Keratinocyte (primary cell): ENCODE results near the gene PHACTR1. TPM values are rescaled to one million over a fixed set of nuclear protein-coding genes. Genes with fewer than 3 reads are reported as not detected.

Experiments used
- DNase-seq: peaks from one replicate; pipeline ENCODE4 v3.0.0-alpha.2; 2011; ENCODE audit warnings: low read depth, missing footprints, low spot score
- FAIRE-seq: peaks from 2 replicates; lab custom pipeline; 2011; peaks lifted over from hg19 to GRCh38; lab: Jason Lieb, UNC
- H2AFZ ChIP-seq: 2 replicates; pipeline ENCODE4 v1.6.0; 2012; ENCODE audit warnings: low read length, control low read depth, inconsistent platforms; ENCODE audit not compliant: control insufficient read depth
- H3K27ac ChIP-seq: 2 replicates; pipeline ENCODE4 v1.5.1; 2011; ENCODE audit warnings: low read length; ENCODE audit not compliant: control insufficient read depth, insufficient read depth
- H3K27me3 ChIP-seq: 3 replicates; pipeline ENCODE4 v1.6.0; 2011; ENCODE audit warnings: low read length; ENCODE audit not compliant: control insufficient read depth, insufficient read depth; ENCODE audit errors: extremely low read depth
- H3K36me3 ChIP-seq, 2 experiments: 2 replicates in 1 of 2; 3 replicates in 1 of 2; pipeline ENCODE4 v1.5.1; 2011; ENCODE audit warnings: low read length in 2 of 2, mild to moderate bottlenecking in 1 of 2; ENCODE audit not compliant: control insufficient read depth in 2 of 2, insufficient read depth in 2 of 2; ENCODE audit errors: extremely low read depth in 1 of 2
- H3K4me1 ChIP-seq: 3 replicates; pipeline ENCODE4 v1.5.1; 2011; ENCODE audit warnings: low read length; ENCODE audit not compliant: control insufficient read depth, insufficient read depth; ENCODE audit errors: extremely low read depth
- H3K4me2 ChIP-seq: 3 replicates; pipeline ENCODE4 v1.6.0; 2011; ENCODE audit warnings: low read depth, low read length; ENCODE audit not compliant: control insufficient read depth, insufficient read depth; ENCODE audit errors: extremely low read depth
- H3K4me3 ChIP-seq, 3 experiments: fragments of 200-600 bp in 1 of 3; sonication (generic) in 1 of 3; 2 replicates in 2 of 3; 3 replicates in 1 of 3; pipeline ENCODE4 v1.5.1; 2011 to 2016; ENCODE audit warnings: low read length in 3 of 3, mild to moderate bottlenecking in 3 of 3, control low read depth in 2 of 3, inconsistent platforms in 1 of 3, low read depth in 1 of 3, mixed read lengths in 1 of 3, mixed run types in 1 of 3, moderate library complexity in 1 of 3; ENCODE audit not compliant: control insufficient read depth in 2 of 3, insufficient read depth in 2 of 3; ENCODE audit errors: extremely low read depth in 1 of 3
- H3K79me2 ChIP-seq: 2 replicates; pipeline ENCODE4 v1.6.0; 2012; ENCODE audit warnings: low read length; ENCODE audit not compliant: control insufficient read depth, insufficient read depth
- H3K9ac ChIP-seq: 3 replicates; pipeline ENCODE4 v1.6.0; 2011; ENCODE audit warnings: low read length; ENCODE audit not compliant: control insufficient read depth, insufficient read depth; ENCODE audit errors: extremely low read depth
- H3K9me1 ChIP-seq: 3 replicates; pipeline ENCODE4 v1.6.0; 2011; ENCODE audit warnings: low read length; ENCODE audit not compliant: control insufficient read depth, insufficient read depth; ENCODE audit errors: extremely low read depth
- H3K9me3 ChIP-seq: 2 replicates; pipeline ENCODE4 v1.5.1; 2012; ENCODE audit warnings: low read depth, low read length; ENCODE audit not compliant: control insufficient read depth
- H4K20me1 ChIP-seq: 3 replicates; pipeline ENCODE4 v1.6.0; 2011; ENCODE audit warnings: low read length; ENCODE audit not compliant: control insufficient read depth, insufficient read depth; ENCODE audit errors: extremely low read depth
- CTCF ChIP-seq, 3 experiments: IDR thresholded peaks in 1 of 3; conservative IDR thresholded peaks in 1 of 3; optimal IDR thresholded peaks in 1 of 3; 2 replicates in 2 of 3; 3 replicates in 1 of 3; pipeline versions ENCODE3 to v1.5.1; 2011; ENCODE audit warnings: low read length in 3 of 3, mild to moderate bottlenecking in 3 of 3, moderate library complexity in 2 of 3, control low read depth in 1 of 3, inconsistent platforms in 1 of 3; ENCODE audit not compliant: insufficient read depth in 2 of 3; ENCODE audit errors: extremely low read depth in 1 of 3
- EZH2 ChIP-seq: IDR thresholded peaks from one replicate; pipeline ENCODE4 v1.6.1; 2012; ENCODE audit warnings: inconsistent platforms, mild to moderate bottlenecking, low read length, moderate library complexity
- dilution Hi-C: fragments of 300-500 bp; cut with MboI; formaldehyde crosslinking; loops from one replicate; pipeline ENCODE4 v1.7.0; 2020; ENCODE audit warnings: low sequenced_read_pairs; ENCODE audit not compliant: extremely low pct_ligation_motif_present
- polyA plus RNA-seq, 5 experiments: library from polyadenylated mRNA; depleted of rRNA in 3 of 5; stranded (reverse) in 3 of 5; stranded (forward) in 1 of 5; unstranded in 1 of 5; fragments of >200 nt; gene quantifications; 1 replicate in 1 of 5; 2 replicates in 3 of 5; 3 replicates in 1 of 5; pipeline versions ENCODE4 v1.2.1 to v1.2.3, GENCODE V29; 2011 to 2012; ENCODE audit warnings: missing spikeins in 2 of 5, low read depth in 1 of 5, low replicate concordance in 1 of 5

PHACTR1 gene
- polyA plus RNA-seq, 1 donor (not counting 4 experiments of a cell fraction or from before 2014, with no cell fraction given): 0.22 TPM

GRCh38 chr6:12801141-12801540 lies 84.6 kb downstream of the PHACTR1 start:
- DNase-seq (no peak), FAIRE-seq (no peak)
- no peak overlapping the region for H3K27ac ChIP-seq
- H4K20me1 ChIP-seq: no peaks in the 10 kb centered on the region
- H3K4me1 ChIP-seq: no peaks in the 10 kb centered on the region
- no peaks in the 10 kb centered on the region for H3K79me2 ChIP-seq
- H3K9me3 ChIP-seq: no peaks in the 10 kb centered on the region
- no peak overlapping the region for H3K4me2 ChIP-seq
- H3K27me3 ChIP-seq: no peaks in the 10 kb centered on the region
- H3K9ac ChIP-seq: no peak overlapping the region
- no peak overlapping the region for H2AFZ ChIP-seq
- H3K9me1 ChIP-seq: no peaks in the 10 kb centered on the region
- H3K4me3 ChIP-seq: no peak overlapping the region
- no peaks in the 10 kb centered on the region for H3K36me3 ChIP-seq
- no peak for TF ChIP-seq EZH2
- TF ChIP-seq CTCF (optimal IDR thresholded peaks at IDR 0.05 in 1 of 3, IDR thresholded peaks at IDR 0.05 in 1 of 3, conservative IDR thresholded peaks at IDR 0.05 in 1 of 3; ENCODE audit: extremely low read depth in 1 of 3, insufficient read depth in 2 of 3, low read length in 3 of 3): no peak
- dilution Hi-C loops: no loop called here

GRCh38 chr6:12802440-12802839 lies 85.9 kb downstream of the PHACTR1 start:
- dilution Hi-C loops: no loop called here
- no peak for TF ChIP-seq EZH2
- no peak for TF ChIP-seq CTCF (optimal IDR thresholded peaks at IDR 0.05 in 1 of 3, IDR thresholded peaks at IDR 0.05 in 1 of 3, conservative IDR thresholded peaks at IDR 0.05 in 1 of 3; ENCODE audit: extremely low read depth in 1 of 3, insufficient read depth in 2 of 3, low read length in 3 of 3)
- H3K27me3 ChIP-seq: no peaks in the 10 kb centered on the region

More at GRCh38 chr6:12802440-12802839, 85.9 kb downstream of the PHACTR1 start:
- Histone ChIP-seq H2AFZ (no peak overlapping the region), H4K20me1 (no peaks in the 10 kb centered on the region), H3K27ac (no peak overlapping the region), H3K36me3 (no peaks in the 10 kb centered on the region), H3K9me3 (no peaks in the 10 kb centered on the region), H3K4me1 (no peaks in the 10 kb centered on the region), H3K4me3 (no peak overlapping the region), H3K9me1 (no peaks in the 10 kb centered on the region), H3K9ac (no peak overlapping the region), H3K79me2 (no peaks in the 10 kb centered on the region), H3K4me2 (no peak overlapping the region)
- DNase-seq: no peak
- FAIRE-seq: no peak
